H1 (cell line): Measurements from ENCODE around the gene FCAMR. TPM values are rescaled to one million over a fixed set of nuclear protein-coding genes. Genes with fewer than 3 reads are reported as not detected.

Source experiments
- CTCF ChIA-PET: fragments of 300-600 bp; sonication (Branson Sonifier 250); formaldehyde crosslinking; loops from one replicate; lab custom pipeline; 2021; ENCODE audit not compliant: partially characterized antibody; lab: Charles Lee
- POLR2A ChIA-PET: fragments of 300-600 bp; sonication (Branson Sonifier 250); formaldehyde crosslinking; loops from one replicate; lab custom pipeline; 2021; ENCODE audit warnings: inconsistent platforms; ENCODE audit not compliant: partially characterized antibody; lab: Charles Lee
- DNase-seq, 2 experiments: peaks; one replicate each; pipeline versions ENCODE4 v3.0.0 to v3.0.0-alpha.2; 2010 to 2022; ENCODE audit warnings: low spot score in 2 of 2, low read depth in 1 of 2, mixed read lengths in 1 of 2
- FAIRE-seq: peaks from 2 replicates; lab custom pipeline; 2011; peaks lifted over from hg19 to GRCh38; lab: Jason Lieb, UNC
- H2AFZ ChIP-seq: 2 replicates; pipeline ENCODE4 v1.8.1; 2012; ENCODE audit warnings: low read length, inconsistent platforms
- H2AK5ac ChIP-seq: 2 replicates; pipeline ENCODE4 v1.6.1; 2013; ENCODE audit warnings: low read depth, low read length
- H2BK120ac ChIP-seq: replicated peaks from 2 replicates; pipeline ENCODE3; 2013; ENCODE audit warnings: low read depth, low read length, inconsistent platforms
- H2BK12ac ChIP-seq: 2 replicates; pipeline ENCODE4 v1.6.1; 2013; ENCODE audit warnings: low read depth, low read length
- H2BK15ac ChIP-seq: 2 replicates; pipeline ENCODE4 v1.6.1; 2013; ENCODE audit warnings: low read length
- H2BK20ac ChIP-seq: 2 replicates; pipeline ENCODE4 v1.6.1; 2013; ENCODE audit warnings: low read length
- H2BK5ac ChIP-seq: 2 replicates; pipeline ENCODE4 v1.6.1; 2013; ENCODE audit warnings: low read depth, low read length
- H3K14ac ChIP-seq: 2 replicates; pipeline ENCODE4 v1.6.1; 2013; ENCODE audit warnings: inconsistent platforms; ENCODE audit not compliant: insufficient read length
- H3K18ac ChIP-seq: 2 replicates; pipeline ENCODE4 v1.6.1; 2013; ENCODE audit warnings: low read length; ENCODE audit errors: extremely low read depth
- H3K23ac ChIP-seq: 2 replicates; pipeline ENCODE4 v1.6.1; 2013; ENCODE audit warnings: inconsistent platforms; ENCODE audit not compliant: insufficient read length
- H3K23me2 ChIP-seq: 2 replicates; pipeline ENCODE4 v1.6.1; 2013; ENCODE audit warnings: low read depth, low read length
- H3K27ac ChIP-seq: 2 replicates; pipeline ENCODE4 v1.6.1; 2011; ENCODE audit warnings: low read depth, low read length, inconsistent platforms
- H3K27me3 ChIP-seq, 4 experiments: replicated peaks in 1 of 4; 1 replicate in 1 of 4; 2 replicates in 3 of 4; pipeline versions ENCODE4 v1.6.1 to v1.8.1; 2011 to 2013; ENCODE audit warnings: low read length in 3 of 4, mild to moderate bottlenecking in 3 of 4, inconsistent platforms in 2 of 4, mixed read lengths in 2 of 4, moderate library complexity in 1 of 4; ENCODE audit not compliant: control insufficient read depth in 3 of 4, insufficient read depth in 3 of 4; ENCODE audit errors: extremely low read depth in 1 of 4
- H3K36me3 ChIP-seq, 4 experiments: 2 replicates each; pipeline versions ENCODE4 v1.6.1 to v1.8.1; 2011 to 2013; ENCODE audit warnings: mild to moderate bottlenecking in 4 of 4, low read length in 3 of 4, moderate library complexity in 2 of 4, control low read depth in 1 of 4, inconsistent platforms in 1 of 4; ENCODE audit not compliant: insufficient read depth in 4 of 4, control insufficient read depth in 2 of 4
- H3K4ac ChIP-seq: replicated peaks from 2 replicates; pipeline ENCODE3; 2013; ENCODE audit warnings: low read length, low read depth, mixed read lengths, inconsistent platforms; ENCODE audit not compliant: insufficient read length
- H3K4me1 ChIP-seq, 4 experiments: replicated peaks in 1 of 4; 1 replicate in 1 of 4; 2 replicates in 3 of 4; pipeline versions ENCODE4 v1.6.1 to v1.8.1; 2011 to 2013; ENCODE audit warnings: low read length in 3 of 4, inconsistent platforms in 2 of 4, mixed read lengths in 1 of 4; ENCODE audit not compliant: insufficient read depth in 4 of 4, control insufficient read depth in 3 of 4
- H3K4me2 ChIP-seq, 2 experiments: 2 replicates each; pipeline versions ENCODE4 v1.6.1 to v1.8.1; 2011 to 2013; ENCODE audit warnings: low read depth in 2 of 2, low read length in 2 of 2, control low read depth in 1 of 2, inconsistent platforms in 1 of 2, mild to moderate bottlenecking in 1 of 2; ENCODE audit not compliant: insufficient read depth in 1 of 2
- H3K4me3 ChIP-seq, 4 experiments: fragments of 200-600, 300-600 bp in 1 of 4; sonication (generic), shearing (Covaris generic), sonication (Bioruptor Twin) in 1 of 4; 2 replicates each; pipeline versions ENCODE4 v1.5.1 to v1.8.1; 2011 to 2016; ENCODE audit warnings: low read length in 4 of 4, low read depth in 3 of 4, control low read depth in 2 of 4, inconsistent platforms in 2 of 4, mild to moderate bottlenecking in 2 of 4, mixed read lengths in 1 of 4, moderate library complexity in 1 of 4; ENCODE audit not compliant: insufficient read depth in 2 of 4; ENCODE audit errors: extremely low read depth in 1 of 4
- H3K56ac ChIP-seq: replicated peaks from 2 replicates; pipeline ENCODE3; 2013; ENCODE audit warnings: low read depth, mild to moderate bottlenecking, mixed read lengths, low read length, inconsistent platforms; ENCODE audit not compliant: insufficient read length
- H3K79me1 ChIP-seq: 2 replicates; pipeline ENCODE4 v1.6.1; 2013; ENCODE audit warnings: low read depth, low read length, control low read depth
- H3K79me2 ChIP-seq, 2 experiments: 2 replicates each; pipeline versions ENCODE4 v1.6.1 to v1.8.1; 2012 to 2013; ENCODE audit warnings: low read length in 2 of 2, mild to moderate bottlenecking in 2 of 2, inconsistent platforms in 1 of 2; ENCODE audit not compliant: insufficient read depth in 2 of 2, control insufficient read depth in 1 of 2
- H3K9ac ChIP-seq, 4 experiments: replicated peaks in 1 of 4; 1 replicate in 1 of 4; 2 replicates in 3 of 4; pipeline versions ENCODE4 v1.6.1 to v1.8.1; 2011 to 2013; ENCODE audit warnings: low read depth in 3 of 4, low read length in 3 of 4, control low read depth in 2 of 4, mild to moderate bottlenecking in 2 of 4, moderate library complexity in 2 of 4, inconsistent platforms in 1 of 4; ENCODE audit errors: extremely low read depth in 1 of 4
- H3K9me3 ChIP-seq, 2 experiments: 2 replicates each; pipeline versions ENCODE4 v1.6.1 to v1.8.1; 2012 to 2013; ENCODE audit warnings: mild to moderate bottlenecking in 2 of 2, moderate library complexity in 2 of 2, control low read depth in 1 of 2, inconsistent platforms in 1 of 2, low read depth in 1 of 2, low read length in 1 of 2, mixed read lengths in 1 of 2; ENCODE audit not compliant: insufficient read depth in 2 of 2
- H4K20me1 ChIP-seq, 2 experiments: replicated peaks in 1 of 2; 2 replicates each; pipeline versions ENCODE3 to v1.8.1; 2011 to 2013; ENCODE audit warnings: inconsistent platforms in 2 of 2, low read length in 2 of 2, mild to moderate bottlenecking in 1 of 2; ENCODE audit not compliant: insufficient read depth in 2 of 2, control insufficient read depth in 1 of 2
- H4K5ac ChIP-seq: 2 replicates; pipeline ENCODE4 v1.6.1; 2013; ENCODE audit warnings: low read length, low read depth, mixed read lengths, inconsistent platforms; ENCODE audit not compliant: insufficient read length
- H4K8ac ChIP-seq: 2 replicates; pipeline ENCODE4 v1.8.0; 2013; ENCODE audit warnings: mild to moderate bottlenecking, moderate library complexity, low read length, inconsistent platforms; ENCODE audit not compliant: insufficient read depth; ENCODE audit errors: extremely low read depth
- H4K91ac ChIP-seq: replicated peaks from 2 replicates; pipeline ENCODE3; 2013; ENCODE audit warnings: low read length, mixed read lengths, inconsistent platforms; ENCODE audit not compliant: insufficient read length
- CTBP2 ChIP-seq: IDR thresholded peaks from 2 replicates; pipeline ENCODE4 v1.7.0; 2011; ENCODE audit warnings: borderline replicate concordance, mild to moderate bottlenecking, moderate library complexity, mixed read lengths, low read length; ENCODE audit not compliant: insufficient read depth, insufficient read length
- FOSL1 ChIP-seq: IDR thresholded peaks from 2 replicates; pipeline ENCODE4 v1.6.1; 2011; ENCODE audit warnings: mild to moderate bottlenecking, low read depth, low read length, moderate library complexity; ENCODE audit not compliant: insufficient read depth
- MAFK ChIP-seq: IDR thresholded peaks from 2 replicates; pipeline ENCODE4 v1.6.1; 2012; ENCODE audit warnings: low read depth, mild to moderate bottlenecking, improper control_type of control experiment, low read length
- NANOG ChIP-seq: IDR thresholded peaks from 2 replicates; pipeline ENCODE4 v1.6.1; 2011; ENCODE audit warnings: low read length, low read depth, mild to moderate bottlenecking, inconsistent platforms; ENCODE audit not compliant: insufficient read depth, poor library complexity, severe bottlenecking
- POU5F1 ChIP-seq: IDR thresholded peaks from 2 replicates; pipeline ENCODE4 v1.6.1; 2011; ENCODE audit warnings: low read depth, mild to moderate bottlenecking, low read length, moderate library complexity
- SIN3A ChIP-seq, 2 experiments: IDR thresholded peaks in 1 of 2; conservative IDR thresholded peaks in 1 of 2; 2 replicates each; pipeline ENCODE4 v1.6.1; 2011 to 2012; ENCODE audit warnings: low read length in 2 of 2, improper control_type of control experiment in 1 of 2, low read depth in 1 of 2, mild to moderate bottlenecking in 1 of 2
- TEAD4 ChIP-seq: IDR thresholded peaks from 2 replicates; pipeline ENCODE4 v1.6.1; 2012; ENCODE audit warnings: low read depth, low read length, inconsistent platforms, mixed read lengths
- WGBS, 2 experiments: shearing (Covaris generic) in 1 of 2; methylation state at CpG; one replicate each; pipeline versions ENCODE4 v1.1.6 to v1.1.7; 2013 to 2015; ENCODE audit warnings: low lambda C conversion rate in 2 of 2, mixed read lengths in 2 of 2, inconsistent platforms in 1 of 2, low coverage in 1 of 2, missing lambda C conversion rate in 1 of 2; ENCODE audit not compliant: insufficient replicate concordance in 2 of 2, insufficient coverage in 1 of 2, insufficient read length in 1 of 2; ENCODE audit errors: extremely low coverage in 1 of 2, missing lambda C conversion rate in 1 of 2; 5-methylcytosine and 5-hydroxymethylcytosine counted together
- polyA plus RNA-seq, 7 experiments: library from polyadenylated mRNA; depleted of rRNA in 3 of 7; stranded (reverse) in 5 of 7; unstranded in 2 of 7; fragments of >200 nt in 5 of 7; fragments of 200-250 nt in 2 of 7; gene quantifications; 1 replicate in 5 of 7; 2 replicates in 1 of 7; 4 replicates in 1 of 7; pipeline versions ENCODE4 v1.2.1 to v1.2.3, GENCODE V29; 2011 to 2013; ENCODE audit warnings: missing spikeins in 2 of 7, mixed read lengths in 2 of 7
- total RNA-seq: library from RNA; stranded (reverse); fragmentation: NEBNext Ultra II Directional; extraction: Animal tissue kit (Norgen Biotek cat#: 25700); gene quantifications from 2 replicates; pipeline ENCODE4 v1.2.1, GENCODE V29; 2021

FCAMR gene
- total and polyA plus RNA-seq, 2 of the 8 experiments (the other 6 are each of a cell fraction or from before 2014, with no cell fraction given): not detected

DNA sequence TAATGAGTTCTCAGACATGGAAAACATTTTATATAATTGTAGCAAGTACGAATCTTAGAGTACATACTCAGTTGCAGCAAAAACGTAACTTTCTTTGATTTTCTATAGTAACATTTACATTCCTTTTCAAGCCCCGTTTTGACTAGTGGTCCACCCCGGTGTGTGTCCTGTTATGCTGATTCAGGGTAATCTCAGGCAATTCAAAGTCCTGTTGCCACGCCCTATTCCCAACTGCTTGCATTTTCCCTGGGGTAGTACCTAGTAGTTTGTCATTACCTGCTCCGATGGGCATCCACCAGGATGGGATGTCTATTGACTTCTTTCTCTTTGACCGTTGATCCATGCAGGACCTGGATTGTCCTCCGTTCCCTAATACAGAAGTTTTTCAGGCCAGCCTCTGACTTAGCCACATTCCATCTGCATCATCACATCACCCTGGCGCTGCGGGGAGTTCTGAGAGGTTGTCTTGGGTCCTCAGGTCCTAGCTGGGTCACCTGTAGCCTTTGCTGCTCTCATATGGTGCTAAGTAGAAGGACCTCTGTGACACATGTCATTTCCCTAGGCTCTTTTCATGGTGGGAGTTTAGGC is 15.0 kb upstream of the FCAMR start:
- Histone ChIP-seq H2BK5ac (no peak overlapping the region), H3K36me3 (no peaks in the 10 kb centered on the region), H3K56ac (no peak overlapping the region), H3K4me3 (no peak overlapping the region; a peak in 1 of 8 replicates), H3K27me3 (no peaks in the 10 kb centered on the region; a peak in 2 of 7 replicates), H3K4me1 (peaks cover 4 to 15% (median 7%) of the 10 kb centered on the region in 4 experiments), H3K79me1 (no peaks in the 10 kb centered on the region), H2AFZ (no peak overlapping the region), H3K9ac (no peak overlapping the region), H2BK120ac (no peak overlapping the region), H2BK12ac (peak overlapping the region; percentile 10; the same call in 1 of the 2 replicates), H3K4ac (no peak overlapping the region), H2BK15ac (no peak overlapping the region), H3K79me2 (no peaks in the 10 kb centered on the region), H2AK5ac (no peak overlapping the region), H4K91ac (no peak overlapping the region), H4K8ac (no peak overlapping the region), H3K23me2 (no peaks in the 10 kb centered on the region; the same call in 1 of the 2 replicates), H3K9me3 (no peaks in the 10 kb centered on the region), H3K14ac (no peak overlapping the region), H3K27ac (no peak overlapping the region), H4K5ac (no peak overlapping the region), H3K4me2 (peak overlapping the region; percentile 36 to 46), H4K20me1 (no peaks in the 10 kb centered on the region), H3K18ac (no peak overlapping the region; the same call in 1 of the 2 replicates), H2BK20ac (no peak overlapping the region), H3K23ac (no peak overlapping the region)
- WGBS, 2 experiments: 45% methylated on average over 10 of the region's 10 CpGs; no CpG with 5 or more reads in 1 of the 2 experiments
- FAIRE-seq: no peak
- ChIA-PET POLR2A (no interaction called here), CTCF (interaction anchor here (1.3 to 1.8 kb wide), 3 partner anchors 21 to 187 kb away, joined by 3 to 10 read pairs (median 6); no protein-coding TSS in a partner anchor)
- 0 out of 2 replicates have a peak, but pooled peaks have one; percentile 24 for TF ChIP-seq POU5F1
- TF ChIP-seq CTBP2: no peak
- TF ChIP-seq TEAD4: 0 out of 2 replicates have a peak, but pooled peaks have one; percentile 2
- TF ChIP-seq FOSL1: no peak
- TF ChIP-seq NANOG: peak; percentile 80
- TF ChIP-seq MAFK: peak; percentile 82
- TF ChIP-seq SIN3A (conservative IDR thresholded peaks at IDR 0.05 in 1 of 2, IDR thresholded peaks at IDR 0.05 in 1 of 2; ENCODE audit: low read depth in 1 of 2, low read length in 2 of 2): no peak
- DNase-seq: no peak
